Thyroid gland (tissue), 4 donors: ENCODE measurements around the gene PWP2.

Experiments used
- POLR2A ChIP-seq, 2 donors: fragments of 450-650 bp; IDR thresholded peaks; one replicate each; pipeline ENCODE4 v1.6.1; 2017; ENCODE audit warnings: antibody characterized with exemption in 2 of 2, mild to moderate bottlenecking in 2 of 2, moderate library complexity in 1 of 2
- TF ChIP-seq, protein P1 (sequence below), 6 experiments: fragments of 200-600 bp in 3 of 6; fragments of 450-650 bp in 3 of 6; sonication (generic) in 3 of 6; IDR thresholded peaks; one replicate each; pipeline ENCODE4 v1.5.1; 2016 to 2019; ENCODE audit warnings: antibody characterized with exemption in 6 of 6, mild to moderate bottlenecking in 2 of 6, inconsistent platforms in 1 of 6, moderate library complexity in 1 of 6

- TF ChIP-seq, protein P1, sequence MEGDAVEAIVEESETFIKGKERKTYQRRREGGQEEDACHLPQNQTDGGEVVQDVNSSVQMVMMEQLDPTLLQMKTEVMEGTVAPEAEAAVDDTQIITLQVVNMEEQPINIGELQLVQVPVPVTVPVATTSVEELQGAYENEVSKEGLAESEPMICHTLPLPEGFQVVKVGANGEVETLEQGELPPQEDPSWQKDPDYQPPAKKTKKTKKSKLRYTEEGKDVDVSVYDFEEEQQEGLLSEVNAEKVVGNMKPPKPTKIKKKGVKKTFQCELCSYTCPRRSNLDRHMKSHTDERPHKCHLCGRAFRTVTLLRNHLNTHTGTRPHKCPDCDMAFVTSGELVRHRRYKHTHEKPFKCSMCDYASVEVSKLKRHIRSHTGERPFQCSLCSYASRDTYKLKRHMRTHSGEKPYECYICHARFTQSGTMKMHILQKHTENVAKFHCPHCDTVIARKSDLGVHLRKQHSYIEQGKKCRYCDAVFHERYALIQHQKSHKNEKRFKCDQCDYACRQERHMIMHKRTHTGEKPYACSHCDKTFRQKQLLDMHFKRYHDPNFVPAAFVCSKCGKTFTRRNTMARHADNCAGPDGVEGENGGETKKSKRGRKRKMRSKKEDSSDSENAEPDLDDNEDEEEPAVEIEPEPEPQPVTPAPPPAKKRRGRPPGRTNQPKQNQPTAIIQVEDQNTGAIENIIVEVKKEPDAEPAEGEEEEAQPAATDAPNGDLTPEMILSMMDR (IDR thresholded peaks at IDR 0.05) = no peak
- no peak for TF ChIP-seq POLR2A (IDR thresholded peaks at IDR 0.05)
Observed at GRCh38 chr21:44087426-44088400, 19.5 kb upstream of the PWP2 start.
